ENCODE data around the gene MCRIP2. TPM values are rescaled to one million over a fixed set of nuclear protein-coding genes. Genes with fewer than 3 reads are reported as not detected.

Gene MCRIP2
- total and polyA plus RNA-seq, 11 donors, result 52.3 to 321 (median 97.0) TPM

DNA sequence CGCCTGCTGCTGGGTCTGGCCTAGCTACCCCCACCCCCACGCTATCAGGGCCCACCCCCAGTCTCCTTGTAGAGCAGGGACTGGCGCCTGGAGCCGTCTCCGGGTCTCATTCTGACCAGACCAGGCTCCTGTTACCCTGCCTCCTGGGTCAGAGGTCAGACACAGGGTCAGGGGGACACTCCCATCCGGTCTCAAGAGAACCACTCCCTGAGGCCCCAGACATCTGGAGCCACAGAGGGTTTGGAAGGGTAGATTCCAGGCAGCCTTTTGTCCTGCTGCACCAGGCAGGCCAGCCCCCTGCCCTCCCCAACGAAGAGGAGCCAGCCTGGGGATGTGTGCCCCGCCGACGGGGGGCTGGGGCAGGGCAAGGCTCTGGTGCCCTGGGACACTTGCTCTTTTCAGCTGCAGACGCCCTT lies 11.8 kb upstream of the MCRIP2 start:
- peak overlapping the region in 2 of 12 donors; percentile 34 to 54 for H3K27ac ChIP-seq
- no peak for TF ChIP-seq POLR2A (IDR thresholded peaks at IDR 0.05)
- TF ChIP-seq, protein P1, sequence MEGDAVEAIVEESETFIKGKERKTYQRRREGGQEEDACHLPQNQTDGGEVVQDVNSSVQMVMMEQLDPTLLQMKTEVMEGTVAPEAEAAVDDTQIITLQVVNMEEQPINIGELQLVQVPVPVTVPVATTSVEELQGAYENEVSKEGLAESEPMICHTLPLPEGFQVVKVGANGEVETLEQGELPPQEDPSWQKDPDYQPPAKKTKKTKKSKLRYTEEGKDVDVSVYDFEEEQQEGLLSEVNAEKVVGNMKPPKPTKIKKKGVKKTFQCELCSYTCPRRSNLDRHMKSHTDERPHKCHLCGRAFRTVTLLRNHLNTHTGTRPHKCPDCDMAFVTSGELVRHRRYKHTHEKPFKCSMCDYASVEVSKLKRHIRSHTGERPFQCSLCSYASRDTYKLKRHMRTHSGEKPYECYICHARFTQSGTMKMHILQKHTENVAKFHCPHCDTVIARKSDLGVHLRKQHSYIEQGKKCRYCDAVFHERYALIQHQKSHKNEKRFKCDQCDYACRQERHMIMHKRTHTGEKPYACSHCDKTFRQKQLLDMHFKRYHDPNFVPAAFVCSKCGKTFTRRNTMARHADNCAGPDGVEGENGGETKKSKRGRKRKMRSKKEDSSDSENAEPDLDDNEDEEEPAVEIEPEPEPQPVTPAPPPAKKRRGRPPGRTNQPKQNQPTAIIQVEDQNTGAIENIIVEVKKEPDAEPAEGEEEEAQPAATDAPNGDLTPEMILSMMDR (IDR thresholded peaks at IDR 0.05), result no peak
- no peaks in the 10 kb centered on the region for H3K27me3 ChIP-seq
- peak in 3 of 4 donors; percentile 0 to 21 (median 17) for ATAC-seq
- intact Hi-C loops (cut with DNase I), result loop anchor here in 4 of 10 donors (5.0 kb wide), 3 partner anchors 33 to 53 kb away; partner anchors contain the start of gene RAB40C (in 2 of the 4)
- H3K36me3 ChIP-seq, result peaks cover 0 to 55% (median 10%) of the 10 kb centered on the region in 9 donors
- no peak overlapping the region for H3K4me3 ChIP-seq
- no peaks in the 10 kb centered on the region for H3K9me3 ChIP-seq
- 38 to 75% (median 55%) methylated on average over 5 to 11 of the region's 11 CpGs for WGBS, 4 donors
- peak in 1 of 5 donors; percentile 26 for DNase-seq
- H3K4me1 ChIP-seq, result peaks cover 0 to 30% (median 21%) of the 10 kb centered on the region in 12 donors

DNA sequence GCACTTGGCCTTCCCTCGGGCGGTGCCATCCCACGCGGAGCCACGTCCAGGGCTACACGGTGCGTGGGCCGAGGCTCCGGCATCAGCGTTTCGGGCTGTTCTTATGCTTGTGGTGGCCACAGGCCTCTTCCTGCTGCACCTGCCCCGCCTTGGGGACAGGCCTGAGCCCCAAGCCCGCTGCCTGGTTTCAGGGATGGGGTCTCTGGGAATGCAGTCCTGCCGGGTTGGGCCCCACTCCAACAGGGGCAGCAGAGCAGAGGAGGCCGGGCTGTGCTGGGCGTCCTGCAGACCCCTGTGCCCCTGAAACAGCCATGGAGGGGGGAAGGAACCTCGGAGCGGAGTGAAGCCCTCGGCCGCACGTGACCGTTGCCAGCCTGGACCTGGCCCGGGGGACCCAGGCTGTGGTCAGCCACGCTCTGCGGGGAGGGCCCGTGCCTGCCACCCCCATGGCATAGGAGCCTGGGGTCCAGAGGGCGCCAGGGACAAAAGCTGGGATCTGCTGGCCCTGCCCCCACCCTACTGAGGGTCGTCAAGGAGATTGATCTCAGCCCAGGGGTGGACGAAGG lies 11.3 kb upstream of the MCRIP2 start:
- H3K4me1 ChIP-seq, result peaks cover 3 to 35% (median 25%) of the 10 kb centered on the region in 12 donors
- no peaks in the 10 kb centered on the region for H3K27me3 ChIP-seq
- no peak overlapping the region for H3K4me3 ChIP-seq
- ATAC-seq (peak in 2 of 4 donors; percentile 8 to 11), DNase-seq (no peak)
- H3K36me3 ChIP-seq, result peaks cover 0 to 54% (median 8%) of the 10 kb centered on the region in 9 donors
- intact Hi-C loops (cut with DNase I), result loop anchor here in 1 of 10 donors (5.0 kb wide), 1 partner anchor 33 kb away; no protein-coding TSS in a partner anchor
- 32 to 55% (median 43%) methylated on average over 13 to 29 of the region's 29 CpGs for WGBS, 4 donors
- TF ChIP-seq POLR2A (IDR thresholded peaks at IDR 0.05), result no peak
- TF ChIP-seq, protein P1 (IDR thresholded peaks at IDR 0.05), result no peak
- no peaks in the 10 kb centered on the region for H3K9me3 ChIP-seq
- H3K27ac ChIP-seq, result peak overlapping the region in 2 of 12 donors; percentile 34 to 54

DNA sequence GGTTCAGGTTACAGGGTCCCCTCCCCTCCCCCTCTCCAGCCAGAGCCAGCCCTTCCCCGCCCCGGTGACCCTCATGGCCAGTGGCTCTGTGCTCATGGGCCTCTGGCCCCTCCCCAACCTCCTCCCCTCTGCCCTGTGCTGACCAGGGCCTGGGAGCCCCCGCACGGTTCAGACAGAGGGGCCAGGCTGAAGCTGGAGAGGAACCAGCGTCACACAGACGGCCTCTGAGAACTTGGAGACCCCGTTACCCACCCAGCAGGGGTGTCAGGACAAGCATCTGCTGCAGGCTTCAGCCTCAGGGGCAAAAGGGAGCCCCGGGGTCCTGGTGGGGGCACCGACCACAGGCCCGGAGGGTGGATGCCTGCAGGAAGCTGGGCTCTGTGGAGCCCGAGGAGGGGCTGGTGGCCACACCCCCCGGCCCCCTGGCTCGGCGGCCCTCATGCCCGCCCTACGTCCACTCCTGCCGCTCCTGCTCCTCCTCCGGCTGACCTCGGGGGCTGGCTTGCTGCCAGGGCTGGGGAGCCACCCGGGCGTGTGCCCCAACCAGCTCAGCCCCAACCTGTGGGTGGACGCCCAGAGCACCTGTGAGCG lies 10.7 kb upstream of the MCRIP2 start, which contains the start of gene WFIKKN1:
Gene WFIKKN1 (plus strand): TSS at position 171 of the 591 bp plus-strand sequence. CDS start 269 bp downstream, at position 440.
- Histone ChIP-seq H3K27ac (peak within 1 kb of the TSS in 2 of 12 donors; percentile 34 to 54), H3K4me3 (no peak within 1 kb of the TSS), H3K36me3 (peaks cover 0 to 48% (median 7%) of the 10 kb centered on the region in 9 donors), H3K27me3 (no peaks in the 10 kb centered on the region), H3K4me1 (peaks cover 3 to 41% (median 29%) of the 10 kb centered on the region in 12 donors), H3K9me3 (no peaks in the 10 kb centered on the region)
- ATAC-seq (no peak), DNase-seq (peak in 3 of 5 donors; percentile 22 to 32 (median 23))
- TF ChIP-seq, protein P1 (IDR thresholded peaks at IDR 0.05), result no peak
- no peak for TF ChIP-seq POLR2A (IDR thresholded peaks at IDR 0.05)
- WGBS, 4 donors, result 4 to 7% (median 6%) methylated on average over 16 to 23 of the region's 23 CpGs
- intact Hi-C loops (cut with DNase I), result loop anchor here in 1 of 10 donors (5.0 kb wide), 1 partner anchor 34 kb away; no protein-coding TSS in a partner anchor

DNA sequence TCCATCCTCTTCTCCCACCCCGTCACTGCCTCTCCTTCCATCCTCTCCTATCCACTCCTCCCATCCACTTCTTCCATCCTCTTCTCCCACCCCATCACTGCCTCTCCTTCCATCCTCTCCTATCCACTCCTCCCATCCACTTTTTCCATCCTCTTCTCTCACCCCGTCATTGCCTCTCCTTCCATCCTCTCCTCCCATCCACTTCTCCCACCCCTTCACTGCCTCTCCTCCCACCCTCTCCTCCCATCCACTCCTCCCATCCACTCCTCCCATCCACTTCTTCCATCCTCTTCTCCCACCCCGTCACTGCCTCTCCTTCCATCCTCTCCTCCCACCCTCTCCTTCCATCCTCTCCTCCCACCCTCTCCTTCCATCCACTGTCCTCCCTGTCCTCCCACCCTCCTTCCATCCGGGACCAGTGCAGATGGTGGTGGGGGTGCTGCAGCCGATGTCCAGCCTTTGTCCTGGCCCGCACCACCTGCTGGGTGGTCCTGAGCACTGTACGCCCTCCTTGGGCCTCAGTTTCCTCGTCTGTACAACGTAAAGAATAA lies 9.7 kb upstream of the MCRIP2 start:
- TF ChIP-seq, protein P1 (IDR thresholded peaks at IDR 0.05), result no peak
- no peak for TF ChIP-seq POLR2A (IDR thresholded peaks at IDR 0.05)
- WGBS, 4 donors, result 52 to 64% (median 58%) methylated on average over 9 of the region's 9 CpGs
- Histone ChIP-seq H3K4me1 (peaks cover 3 to 41% (median 29%) of the 10 kb centered on the region in 12 donors), H3K9me3 (no peaks in the 10 kb centered on the region), H3K27me3 (no peaks in the 10 kb centered on the region), H3K27ac (no peak overlapping the region), H3K4me3 (no peak overlapping the region), H3K36me3 (peaks cover 0 to 38% (median 5%) of the 10 kb centered on the region in 9 donors)
- DNase-seq, result no peak
- intact Hi-C loops (cut with DNase I), result loop anchor here in 1 of 10 donors (5.0 kb wide), 1 partner anchor 35 kb away; no protein-coding TSS in a partner anchor
- ATAC-seq, result no peak
